Mononuclear cell (primary cell): ENCODE results near the gene CEACAM18. TPM values are rescaled to one million over a fixed set of nuclear protein-coding genes. Genes with fewer than 3 reads are reported as not detected.
"Not testable (repeated sequence)": the region's sequence is repeated elsewhere in the genome, so short reads cannot be mapped to it uniquely, and the experiment has no call there.

Experiments used
- H3K27me3 ChIP-seq: 2 replicates; pipeline ENCODE4 v1.6.0; 2011; ENCODE audit warnings: low read length, control low read depth; ENCODE audit not compliant: insufficient read depth
- H3K4me1 ChIP-seq: 2 replicates; pipeline ENCODE4 v1.5.1; 2011; ENCODE audit warnings: mild to moderate bottlenecking, low read length, control low read depth; ENCODE audit not compliant: insufficient read depth
- H3K4me3 ChIP-seq: 2 replicates; pipeline ENCODE4 v1.5.1; 2011; ENCODE audit warnings: mild to moderate bottlenecking, low read length, moderate library complexity
- H3K9me3 ChIP-seq: 2 replicates; pipeline ENCODE4 v1.5.1; 2011; ENCODE audit warnings: low read depth, mild to moderate bottlenecking, control low read depth, low read length
- total RNA-seq: library from RNA; depleted of rRNA; stranded (reverse); fragments of >200 nt; gene quantifications from one replicate; pipeline ENCODE4 v1.2.3, GENCODE V29; 2012

CEACAM18 gene
- total RNA-seq, 1 donor = not detected

- H3K4me1 ChIP-seq = peaks cover 8% of the 10 kb centered on the region
- no peaks in the 10 kb centered on the region for H3K27me3 ChIP-seq
- no peaks in the 10 kb centered on the region for H3K9me3 ChIP-seq
- no peak overlapping the region for H3K4me3 ChIP-seq
Observed at GRCh38 chr19:51471527-51471926, 6.8 kb upstream of the CEACAM18 start.

DNA sequence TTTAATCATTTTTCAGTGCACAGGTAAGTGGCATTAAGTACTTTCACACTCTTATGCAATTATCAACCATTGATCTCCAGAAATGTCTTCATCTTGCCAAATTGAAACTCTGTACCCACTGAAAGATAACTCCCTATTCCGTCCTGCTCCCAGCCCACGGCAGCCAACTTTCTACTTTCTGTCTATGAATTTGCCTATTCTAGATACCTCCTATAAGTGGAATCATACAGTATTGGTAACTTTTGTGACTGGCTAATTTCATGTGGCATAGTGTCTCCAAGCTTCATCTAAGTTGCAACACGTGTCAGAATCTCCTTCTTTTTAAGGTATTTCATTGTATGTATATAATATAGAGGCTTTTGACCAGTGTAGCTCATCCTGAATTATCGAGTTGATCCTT, 5.7 kb upstream of the CEACAM18 start:
- Histone ChIP-seq H3K27me3 (no peaks in the 10 kb centered on the region), H3K9me3 (no peaks in the 10 kb centered on the region), H3K4me3 (no peak overlapping the region), H3K4me1 (peaks cover 8% of the 10 kb centered on the region)

DNA sequence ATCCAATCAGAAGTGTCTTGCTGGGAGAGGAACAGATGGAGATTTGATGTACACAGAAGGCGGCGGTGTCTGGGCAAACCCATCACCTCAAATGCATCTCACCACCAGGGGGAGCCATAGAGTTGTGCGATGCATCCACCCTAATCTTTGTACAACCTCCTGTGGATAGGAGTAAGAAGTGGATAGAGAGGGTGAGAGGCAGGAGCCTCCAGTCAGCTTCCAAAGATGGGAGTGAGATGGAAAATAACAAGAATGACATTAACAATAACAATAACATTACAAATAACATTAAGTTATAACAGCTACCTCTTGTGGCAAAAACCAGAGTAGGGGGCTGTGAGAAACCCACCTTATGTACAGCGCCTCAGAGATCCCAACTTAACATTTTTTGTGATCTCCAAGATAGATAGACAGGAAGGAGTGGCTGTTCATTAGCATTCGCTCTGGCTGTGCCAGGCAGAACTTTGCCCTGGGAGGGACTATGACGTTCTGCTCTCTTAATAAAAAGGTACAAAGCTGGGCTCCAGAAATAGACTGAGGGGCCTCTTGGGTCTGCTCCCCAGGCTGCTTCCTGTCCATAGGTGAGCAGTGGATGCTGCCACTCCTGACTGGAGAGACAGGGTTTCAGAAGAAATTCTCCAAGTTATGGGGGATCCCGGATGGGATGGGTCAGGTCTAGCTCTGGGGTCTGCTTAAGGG, 5.2 kb upstream of the CEACAM18 start:
- peaks cover 3% of the 10 kb centered on the region for H3K4me1 ChIP-seq
- no peaks in the 10 kb centered on the region for H3K9me3 ChIP-seq
- no peak overlapping the region for H3K4me3 ChIP-seq
- H3K27me3 ChIP-seq = no peaks in the 10 kb centered on the region

DNA sequence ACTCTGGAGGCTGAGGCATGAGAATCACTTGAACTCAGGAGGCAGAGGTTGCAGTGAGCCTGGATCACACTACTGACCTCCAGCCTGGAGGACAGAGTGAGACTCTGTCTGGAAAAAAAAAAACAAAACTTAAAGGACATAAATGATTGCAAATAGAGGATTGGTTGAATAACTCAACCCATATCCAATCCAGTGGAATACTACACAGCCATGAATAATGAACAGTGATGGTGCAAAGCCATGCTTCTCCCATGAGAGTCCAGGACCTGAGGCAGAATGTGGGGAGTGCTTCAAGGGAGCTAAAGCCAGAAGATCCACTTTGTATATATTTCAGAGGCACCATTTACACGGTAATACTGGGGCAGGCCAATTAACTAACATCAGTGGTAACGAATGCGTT, 2.2 kb upstream of the CEACAM18 start:
- Histone ChIP-seq H3K4me1 (no peaks in the 10 kb centered on the region), H3K27me3 (no peaks in the 10 kb centered on the region), H3K9me3 (no peaks in the 10 kb centered on the region), H3K4me3 (no peak overlapping the region)

- no peaks in the 10 kb centered on the region for H3K4me1 ChIP-seq
- no peaks in the 10 kb centered on the region for H3K9me3 ChIP-seq
- H3K4me3 ChIP-seq = no peak overlapping the region
- no peaks in the 10 kb centered on the region for H3K27me3 ChIP-seq
Observed at GRCh38 chr19:51477344-51477743, 995 bp upstream of the CEACAM18 start.

GRCh38 chr19:51479531-51480331, 1.4 kb downstream of the CEACAM18 start:
- Histone ChIP-seq H3K27me3 (no peaks in the 10 kb centered on the region), H3K4me3 (no peak overlapping the region)

GRCh38 chr19:51480590-51480989, 2.3 kb downstream of the CEACAM18 start:
- Histone ChIP-seq H3K4me3 (no peak overlapping the region), H3K4me1 (no peaks in the 10 kb centered on the region), H3K9me3 (no peaks in the 10 kb centered on the region), H3K27me3 (no peaks in the 10 kb centered on the region)

More at GRCh38 chr19:51479531-51480331, 1.4 kb downstream of the CEACAM18 start:
- no peaks in the 10 kb centered on the region for H3K9me3 ChIP-seq
- no peaks in the 10 kb centered on the region for H3K4me1 ChIP-seq

DNA sequence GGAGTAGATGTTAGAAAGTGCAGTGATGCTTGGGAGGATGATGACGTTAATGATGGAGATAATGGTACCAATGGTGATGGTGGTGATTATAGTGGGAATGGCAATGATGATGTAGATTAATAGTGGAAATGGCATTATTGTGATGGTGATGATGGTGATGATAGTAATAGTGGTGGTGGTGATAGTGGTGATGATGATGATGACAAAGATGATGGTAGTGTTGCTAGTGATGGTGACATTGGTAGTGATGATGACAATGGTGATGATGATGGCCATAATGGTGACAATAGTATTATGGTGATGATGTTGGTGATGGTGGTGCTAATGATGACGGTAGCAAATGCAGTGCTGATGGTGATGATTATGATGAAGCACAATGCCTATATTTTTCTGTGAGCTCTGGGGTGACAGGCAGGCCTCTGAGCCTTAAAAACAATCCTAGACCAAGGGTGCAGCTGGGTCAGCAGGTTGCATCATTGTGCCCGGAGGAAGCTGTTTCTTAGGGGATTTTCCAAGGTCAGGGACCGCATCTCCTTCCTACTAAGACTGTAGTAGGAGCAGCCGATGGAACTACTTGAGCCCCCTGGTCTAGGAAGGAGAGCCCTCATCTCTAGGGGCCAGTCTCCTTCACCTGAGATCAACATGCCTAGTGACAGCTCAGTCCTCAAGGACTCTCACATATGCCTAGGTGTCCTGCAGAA, 7.8 kb downstream of the CEACAM18 start:
- H3K9me3 ChIP-seq = no peaks in the 10 kb centered on the region
- H3K4me3 ChIP-seq = no peak overlapping the region
- no peaks in the 10 kb centered on the region for H3K27me3 ChIP-seq
- no peaks in the 10 kb centered on the region for H3K4me1 ChIP-seq

DNA sequence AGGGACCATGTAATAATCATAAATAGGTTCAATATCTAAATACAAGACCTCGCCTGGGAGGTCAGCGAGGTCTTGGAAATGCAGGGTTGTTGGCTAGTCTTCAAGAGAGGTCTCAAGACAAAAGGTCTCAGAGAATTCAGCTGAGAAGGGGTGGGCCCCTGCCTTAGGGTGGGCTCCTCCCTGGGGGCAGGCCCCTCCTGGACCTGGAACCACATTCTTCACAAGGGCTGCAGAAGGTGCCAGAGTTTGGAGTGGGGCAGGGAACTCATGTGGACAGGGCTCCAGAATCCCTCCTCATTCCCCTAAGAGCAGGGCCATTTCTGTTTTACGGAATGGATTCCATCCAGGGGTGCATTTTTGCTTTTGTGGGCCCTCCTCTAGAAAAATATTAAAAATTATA, 10.2 kb downstream of the CEACAM18 start:
- H3K9me3 ChIP-seq = no peaks in the 10 kb centered on the region
- H3K4me1 ChIP-seq = peaks cover 12% of the 10 kb centered on the region

GRCh38 chr19:51489113-51489512, 10.8 kb downstream of the CEACAM18 start:
- Histone ChIP-seq H3K4me3 (no peak overlapping the region), H3K27me3 (no peaks in the 10 kb centered on the region), H3K4me1 (peaks cover 17% of the 10 kb centered on the region), H3K9me3 (no peaks in the 10 kb centered on the region)

More for the DNA sequence above, 10.2 kb downstream of the CEACAM18 start:
- no peaks in the 10 kb centered on the region for H3K27me3 ChIP-seq
- no peak overlapping the region for H3K4me3 ChIP-seq

GRCh38 chr19:51490676-51491075, 12.3 kb downstream of the CEACAM18 start:
- Histone ChIP-seq H3K4me3 (no peak overlapping the region), H3K9me3 (no peaks in the 10 kb centered on the region), H3K27me3 (no peaks in the 10 kb centered on the region), H3K4me1 (peaks cover 17% of the 10 kb centered on the region)

DNA sequence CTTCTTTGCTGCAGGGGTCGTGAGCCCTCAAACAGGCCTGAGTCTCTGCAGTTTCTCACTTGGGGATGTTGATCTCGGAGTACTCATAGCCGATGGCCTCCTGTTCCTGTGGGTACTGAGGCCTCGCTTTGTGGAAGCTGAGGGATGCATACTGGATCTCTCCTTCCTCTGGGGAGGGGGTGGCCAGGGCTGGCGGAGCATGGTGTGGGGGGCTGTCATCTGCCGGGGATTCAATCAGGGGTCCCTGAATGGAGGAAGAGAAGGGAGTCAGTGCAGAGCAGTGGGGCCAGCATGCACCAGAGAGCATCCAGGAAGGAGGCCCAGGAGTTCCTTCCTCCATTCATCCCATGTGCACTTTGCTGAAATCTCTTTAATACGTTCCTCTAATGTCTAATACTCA, 13.2 kb downstream of the CEACAM18 start:
- Histone ChIP-seq H3K4me1 (peaks cover 17% of the 10 kb centered on the region), H3K27me3 (no peaks in the 10 kb centered on the region), H3K9me3 (no peaks in the 10 kb centered on the region), H3K4me3 (no peak overlapping the region)

DNA sequence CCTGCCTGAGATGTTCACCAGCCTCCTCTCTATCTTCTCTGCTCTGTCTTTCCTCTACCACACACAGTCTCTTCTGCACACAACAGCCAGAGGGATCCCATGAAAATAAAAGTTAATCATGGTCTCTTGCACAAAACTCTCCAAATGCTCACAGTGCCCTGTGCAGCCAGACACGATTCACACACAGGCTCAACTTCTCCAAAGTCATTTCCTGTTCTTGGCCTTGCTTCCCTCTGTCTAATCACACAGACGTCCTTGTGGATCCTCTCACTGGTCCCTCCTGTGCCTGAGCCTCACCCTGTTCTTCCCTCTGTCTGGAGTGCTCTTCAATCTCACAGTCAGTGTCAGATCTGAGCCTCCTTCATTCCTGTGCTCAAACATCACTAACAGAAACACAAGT, 15.4 kb downstream of the CEACAM18 start:
- H3K4me3 ChIP-seq = no peak overlapping the region
- no peaks in the 10 kb centered on the region for H3K9me3 ChIP-seq
- no peaks in the 10 kb centered on the region for H3K27me3 ChIP-seq
- peaks cover 17% of the 10 kb centered on the region for H3K4me1 ChIP-seq

DNA sequence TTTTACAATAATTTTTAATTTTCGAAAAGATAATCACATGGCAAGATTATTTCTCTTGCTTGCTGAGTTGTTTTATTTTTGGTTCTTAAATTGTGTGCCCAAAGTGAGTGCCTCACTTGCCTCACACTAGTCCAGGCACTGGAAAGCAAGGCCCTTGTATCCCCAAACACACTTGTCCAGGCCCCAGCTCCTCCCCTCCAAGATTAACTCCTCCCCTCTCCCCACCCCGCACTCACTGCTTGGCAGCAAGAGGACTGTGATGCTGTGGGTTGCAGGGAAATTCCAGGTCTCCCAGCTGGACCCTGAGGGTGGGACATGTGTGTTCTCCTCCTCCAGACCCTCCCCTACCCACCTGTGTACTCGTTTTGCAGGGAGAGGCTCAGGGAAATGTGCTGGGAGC, 19.3 kb downstream of the CEACAM18 start:
- no peaks in the 10 kb centered on the region for H3K27me3 ChIP-seq
- H3K4me1 ChIP-seq = peaks cover 37% of the 10 kb centered on the region
- H3K4me3 ChIP-seq = no peak overlapping the region
- H3K9me3 ChIP-seq = no peaks in the 10 kb centered on the region

DNA sequence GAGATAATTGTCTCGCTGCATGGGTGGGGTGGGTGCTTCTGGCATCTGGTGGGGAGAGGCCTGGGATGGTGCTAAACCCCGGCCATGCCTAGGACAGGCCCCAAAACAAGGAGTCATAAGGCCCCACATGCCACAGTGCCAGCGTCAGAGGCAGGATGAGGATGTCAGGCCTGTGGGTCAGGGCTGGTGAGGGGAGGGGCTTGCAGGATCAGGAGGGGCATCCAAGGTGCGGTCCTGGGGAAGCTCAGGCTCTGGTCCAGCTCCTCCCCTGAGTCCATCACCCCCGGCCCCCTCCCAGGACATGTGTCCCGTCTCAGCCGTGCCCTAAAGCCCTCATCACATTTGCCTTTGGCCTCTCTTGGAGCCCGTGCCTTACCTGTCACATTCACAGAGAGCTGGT, 22.6 kb downstream of the CEACAM18 start:
- H3K4me3 ChIP-seq, H3K27me3 ChIP-seq, H3K9me3 ChIP-seq: not testable (repeated sequence)
- peaks cover 37% of the 10 kb centered on the region for H3K4me1 ChIP-seq
